ENCODE data around the gene CSNK1A1L. TPM values are rescaled to one million over a fixed set of nuclear protein-coding genes. Genes with fewer than 3 reads are reported as not detected.

CSNK1A1L gene
- total and polyA plus RNA-seq, 11 donors, result not detected

DNA sequence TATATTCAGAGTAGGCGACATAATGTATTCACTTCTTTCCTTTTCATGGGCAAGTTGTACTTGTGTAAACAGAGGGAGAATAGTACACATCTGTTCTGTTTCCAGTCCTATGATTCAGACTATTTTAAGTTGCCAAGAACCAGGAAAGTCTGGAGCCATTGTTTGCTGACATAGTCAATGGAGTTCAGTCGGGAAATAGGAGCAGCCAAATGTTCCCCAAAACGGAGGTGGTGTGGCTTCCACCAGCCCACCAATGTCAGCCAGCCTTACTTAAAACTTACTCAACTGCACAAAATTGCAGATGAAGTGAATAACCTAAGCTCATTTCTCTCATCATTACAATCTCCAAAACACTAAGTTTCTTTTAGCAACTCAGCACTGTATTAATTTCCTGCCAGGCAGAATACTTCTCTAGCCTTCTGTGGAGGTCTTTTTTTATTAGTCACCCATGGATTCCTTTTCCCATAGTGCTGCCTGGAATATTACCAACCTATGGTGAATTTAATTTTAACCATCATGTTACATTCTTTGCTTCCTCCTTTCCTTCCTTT is 22.3 kb upstream of the CSNK1A1L start:
- Histone ChIP-seq H3K36me3 (no peaks in the 10 kb centered on the region), H3K9me3 (no peaks in the 10 kb centered on the region), H3K27me3 (no peaks in the 10 kb centered on the region), H3K4me1 (peaks cover 0 to 22% (median 10%) of the 10 kb centered on the region in 12 donors), H3K27ac (peak overlapping the region in 11 of 12 donors; percentile 2 to 67 (median 60)), H3K4me3 (no peak overlapping the region)
- ATAC-seq, result peak; percentile 93 to 96 (median 94)
- TF ChIP-seq, protein P1, sequence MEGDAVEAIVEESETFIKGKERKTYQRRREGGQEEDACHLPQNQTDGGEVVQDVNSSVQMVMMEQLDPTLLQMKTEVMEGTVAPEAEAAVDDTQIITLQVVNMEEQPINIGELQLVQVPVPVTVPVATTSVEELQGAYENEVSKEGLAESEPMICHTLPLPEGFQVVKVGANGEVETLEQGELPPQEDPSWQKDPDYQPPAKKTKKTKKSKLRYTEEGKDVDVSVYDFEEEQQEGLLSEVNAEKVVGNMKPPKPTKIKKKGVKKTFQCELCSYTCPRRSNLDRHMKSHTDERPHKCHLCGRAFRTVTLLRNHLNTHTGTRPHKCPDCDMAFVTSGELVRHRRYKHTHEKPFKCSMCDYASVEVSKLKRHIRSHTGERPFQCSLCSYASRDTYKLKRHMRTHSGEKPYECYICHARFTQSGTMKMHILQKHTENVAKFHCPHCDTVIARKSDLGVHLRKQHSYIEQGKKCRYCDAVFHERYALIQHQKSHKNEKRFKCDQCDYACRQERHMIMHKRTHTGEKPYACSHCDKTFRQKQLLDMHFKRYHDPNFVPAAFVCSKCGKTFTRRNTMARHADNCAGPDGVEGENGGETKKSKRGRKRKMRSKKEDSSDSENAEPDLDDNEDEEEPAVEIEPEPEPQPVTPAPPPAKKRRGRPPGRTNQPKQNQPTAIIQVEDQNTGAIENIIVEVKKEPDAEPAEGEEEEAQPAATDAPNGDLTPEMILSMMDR (IDR thresholded peaks at IDR 0.05), result no peak
- TF ChIP-seq POLR2A (IDR thresholded peaks at IDR 0.05), result no peak
- intact Hi-C loops (cut with DNase I), result no loop called here
- DNase-seq, result peak in 4 of 5 donors; percentile 27 to 53 (median 40)
- WGBS, 4 donors, result 28 to 45% (median 34%) methylated on average over 3 of the region's 3 CpGs

DNA sequence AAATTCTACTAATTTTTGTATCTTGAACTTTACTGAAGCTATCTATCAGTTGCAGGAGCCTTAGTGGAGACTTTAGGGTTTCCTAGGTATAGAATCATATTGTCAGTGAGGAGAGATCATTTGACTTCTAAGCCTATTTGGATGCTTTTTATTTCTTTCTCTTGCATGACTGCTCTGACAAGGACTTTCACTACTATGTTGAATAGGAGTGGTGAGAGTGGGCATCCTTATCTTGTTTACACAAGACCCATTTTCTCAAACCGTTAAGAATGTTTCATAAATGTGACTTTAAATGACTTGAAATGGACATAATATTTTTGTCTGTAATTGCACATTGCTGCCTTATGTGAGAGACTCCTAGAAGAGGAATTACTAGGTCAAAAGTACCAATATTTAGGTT is 17.9 kb upstream of the CSNK1A1L start:
- Histone ChIP-seq H3K4me3 (no peak overlapping the region), H3K9me3 (no peaks in the 10 kb centered on the region), H3K36me3 (no peaks in the 10 kb centered on the region), H3K27me3 (no peaks in the 10 kb centered on the region), H3K27ac (no peak overlapping the region), H3K4me1 (peaks cover 0 to 25% (median 11%) of the 10 kb centered on the region in 12 donors)
- TF ChIP-seq, protein P1 (IDR thresholded peaks at IDR 0.05), result no peak
- no peak for TF ChIP-seq POLR2A (IDR thresholded peaks at IDR 0.05)
- intact Hi-C loops (cut with DNase I), result no loop called here
- 46 to 80% (median 58%) methylated on average over 1 of the region's 1 CpG for WGBS, 4 donors
- ATAC-seq, result no peak
- DNase-seq, result no peak

DNA sequence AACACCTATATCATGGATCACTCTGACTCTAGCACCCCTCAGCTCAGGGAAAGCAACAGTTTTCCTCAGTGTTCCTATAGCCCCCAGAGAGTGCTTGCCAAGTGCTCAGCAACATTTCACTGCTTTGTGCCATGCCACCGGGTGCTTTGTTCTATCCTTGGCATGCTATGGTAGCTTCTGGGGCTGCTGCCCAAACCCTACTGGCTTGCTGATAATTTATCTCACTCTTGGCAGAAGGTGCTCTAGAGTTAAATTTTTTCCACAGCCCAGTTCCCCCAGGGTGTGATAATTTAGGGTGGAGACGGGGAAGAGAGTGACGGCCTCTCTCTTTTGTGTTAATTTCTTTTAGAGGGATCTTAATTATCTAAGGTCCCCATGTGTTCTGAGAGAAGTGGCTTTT is 12.6 kb upstream of the CSNK1A1L start:
- peak; percentile 96 to 99 (median 98) for ATAC-seq

DNA sequence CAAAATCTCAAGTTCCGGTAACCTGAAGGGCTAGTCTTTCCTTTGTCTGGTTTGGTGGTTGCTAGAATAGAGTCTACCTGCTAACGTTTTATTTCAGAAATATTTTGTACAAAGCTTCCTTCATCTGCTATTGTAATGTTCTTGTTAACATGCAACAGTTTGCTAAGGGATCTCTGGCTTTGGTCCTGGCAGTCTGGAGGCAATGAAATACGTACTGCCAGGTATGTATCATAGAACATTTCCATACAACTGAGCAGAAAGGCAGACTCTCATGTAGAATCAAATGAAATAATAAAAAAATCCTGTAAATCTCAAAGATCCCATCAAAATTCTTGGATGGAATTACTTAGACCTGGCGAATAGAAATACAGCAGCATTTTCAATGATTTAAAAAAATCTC is 8.8 kb upstream of the CSNK1A1L start:
- no peaks in the 10 kb centered on the region for H3K9me3 ChIP-seq
- no peak for TF ChIP-seq POLR2A (IDR thresholded peaks at IDR 0.05)
- TF ChIP-seq, protein P1 (IDR thresholded peaks at IDR 0.05), result no peak
- H3K4me3 ChIP-seq, result no peak overlapping the region
- 88 to 90% (median 89%) methylated on average over 4 of the region's 4 CpGs for WGBS, 4 donors
- H3K27ac ChIP-seq, result no peak overlapping the region
- no peaks in the 10 kb centered on the region for H3K27me3 ChIP-seq
- intact Hi-C loops (cut with DNase I), result loop anchor here in 1 of 10 donors (10.0 kb wide), 1 partner anchor 321 kb away; no protein-coding TSS in a partner anchor
- H3K4me1 ChIP-seq, result peaks cover 0 to 18% (median 3%) of the 10 kb centered on the region in 12 donors
- DNase-seq (no peak), ATAC-seq (no peak)
- H3K36me3 ChIP-seq, result no peaks in the 10 kb centered on the region

More for the DNA sequence above, 12.6 kb upstream of the CSNK1A1L start:
- H3K27me3 ChIP-seq, result no peaks in the 10 kb centered on the region
- no peaks in the 10 kb centered on the region for H3K9me3 ChIP-seq
- peak; percentile 44 to 73 (median 62) for DNase-seq
- intact Hi-C loops (cut with DNase I), result loop anchor here in 1 of 10 donors (10.0 kb wide), 1 partner anchor 317 kb away; no protein-coding TSS in a partner anchor
- no peak for TF ChIP-seq POLR2A (IDR thresholded peaks at IDR 0.05)
- TF ChIP-seq, protein P1 (IDR thresholded peaks at IDR 0.05), result no peak
- H3K27ac ChIP-seq, result peak overlapping the region in 6 of 12 donors; percentile 4 to 65 (median 41)
- 13 to 17% (median 15%) methylated on average over 3 of the region's 3 CpGs for WGBS, 4 donors
- no peaks in the 10 kb centered on the region for H3K36me3 ChIP-seq
- peaks cover 0 to 18% (median 3%) of the 10 kb centered on the region in 12 donors for H3K4me1 ChIP-seq
- no peak overlapping the region for H3K4me3 ChIP-seq

Data from heart left ventricle (tissue), 16 donors.